Cortex of kidney (tissue), 1 donor: ENCODE data around the gene ROS1.
"Not testable (repeated sequence)": the region's sequence is repeated elsewhere in the genome, so short reads cannot be mapped to it uniquely, and the experiment has no call there.

Experiments used
- DNase-seq: peaks from one replicate; lab custom pipeline; 2025; lab: John Stamatoyannopoulos, UW

Gene ROS1

DNA sequence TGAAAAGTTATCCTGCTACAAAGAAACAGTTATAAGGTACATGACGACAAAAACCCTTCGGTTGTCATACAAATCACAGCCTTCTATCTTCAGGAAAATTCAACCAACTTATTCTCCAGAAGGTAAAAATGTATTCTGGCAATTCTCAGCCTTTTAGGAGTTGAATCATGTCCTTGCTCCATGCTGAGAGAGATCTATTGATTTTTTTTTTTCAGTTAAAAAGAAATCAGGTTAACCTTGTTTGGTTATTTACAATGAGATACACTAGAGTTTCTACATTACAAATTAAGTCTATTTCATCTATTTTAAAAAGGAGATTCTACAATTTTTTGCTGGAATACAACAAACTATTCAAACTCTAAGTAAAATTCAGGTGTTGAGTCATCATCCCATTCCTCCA, 45.4 kb downstream of the ROS1 start:
- no peak for DNase-seq

DNA sequence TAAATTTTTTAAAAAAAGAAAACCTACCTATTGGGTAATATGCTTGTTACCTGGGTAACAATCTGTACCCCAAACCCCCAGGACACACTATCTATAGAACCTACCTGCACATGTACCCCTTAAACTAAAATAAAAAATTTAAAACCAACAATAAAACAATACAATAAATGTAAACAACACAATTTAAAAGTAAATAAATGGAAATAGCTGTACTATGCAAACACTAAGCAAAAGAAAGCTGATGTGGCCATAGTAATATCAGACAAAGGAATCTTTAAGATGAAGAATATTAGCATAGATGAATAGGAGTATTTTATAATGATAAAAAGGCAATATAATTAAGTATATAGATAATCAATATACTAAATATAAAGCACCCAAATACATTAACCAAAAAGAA, 50.3 kb downstream of the ROS1 start:
- no peak for DNase-seq

GRCh38 chr6:117373211-117373813, 52.4 kb downstream of the ROS1 start:
- no peak for DNase-seq

- DNase-seq = not testable (repeated sequence)
These were observed 53.5 kb downstream of the ROS1 start for GRCh38 chr6:117372289-117372688.

GRCh38 chr6:117371492-117371891, 54.2 kb downstream of the ROS1 start:
- no peak for DNase-seq

DNA sequence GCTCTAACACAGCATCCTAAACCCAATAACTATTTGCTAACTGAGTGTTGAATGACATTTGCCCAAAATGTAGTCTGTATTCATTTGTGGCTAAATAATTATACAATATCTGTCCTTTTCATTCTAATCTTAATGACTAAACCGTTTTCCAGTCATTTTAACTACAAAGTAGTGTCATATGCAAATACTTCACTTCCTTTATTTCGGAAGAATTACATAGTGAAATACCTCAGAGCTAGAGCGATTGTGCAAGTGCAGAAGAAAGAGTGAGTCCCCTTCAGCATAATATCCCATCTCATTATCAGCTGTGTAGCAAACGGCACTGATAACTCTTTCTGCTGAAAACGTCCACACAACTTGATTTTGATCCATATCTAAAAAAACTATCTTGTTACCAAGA, 66.2 kb downstream of the ROS1 start:
- DNase-seq = no peak

- no peak for DNase-seq
These were observed 71.1 kb downstream of the ROS1 start for GRCh38 chr6:117354671-117355070.

DNA sequence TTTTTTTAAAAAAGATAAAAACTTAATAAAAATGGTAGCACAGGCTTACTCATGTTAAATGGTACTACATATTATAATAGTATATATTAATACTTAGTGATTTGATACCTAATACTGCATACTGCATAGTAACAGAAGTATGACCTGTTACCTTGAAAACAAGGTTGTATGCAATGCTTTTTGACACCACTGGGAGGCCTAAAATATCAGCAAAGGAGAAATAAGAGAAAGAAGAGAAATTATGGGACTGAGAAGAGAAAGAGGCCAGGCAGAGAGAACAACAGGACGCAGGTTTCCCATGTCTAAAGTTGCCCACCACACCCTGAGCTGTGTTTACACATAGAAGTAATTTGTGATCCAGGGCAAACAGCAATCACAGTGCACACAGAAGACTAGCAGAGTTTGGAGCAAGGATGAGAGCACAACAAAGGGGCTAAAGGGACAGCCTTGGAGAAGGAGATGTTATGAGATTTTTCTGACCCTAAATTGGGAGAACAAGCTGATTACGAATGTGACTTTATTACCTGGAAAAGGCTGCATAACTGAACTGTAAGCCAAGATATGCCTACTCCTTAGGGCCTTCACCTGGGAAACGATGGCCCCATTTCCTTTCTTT, 73.2 kb downstream of the ROS1 start:
- DNase-seq = no peak

GRCh38 chr6:117351521-117351920, 74.2 kb downstream of the ROS1 start:
- no peak for DNase-seq

DNA sequence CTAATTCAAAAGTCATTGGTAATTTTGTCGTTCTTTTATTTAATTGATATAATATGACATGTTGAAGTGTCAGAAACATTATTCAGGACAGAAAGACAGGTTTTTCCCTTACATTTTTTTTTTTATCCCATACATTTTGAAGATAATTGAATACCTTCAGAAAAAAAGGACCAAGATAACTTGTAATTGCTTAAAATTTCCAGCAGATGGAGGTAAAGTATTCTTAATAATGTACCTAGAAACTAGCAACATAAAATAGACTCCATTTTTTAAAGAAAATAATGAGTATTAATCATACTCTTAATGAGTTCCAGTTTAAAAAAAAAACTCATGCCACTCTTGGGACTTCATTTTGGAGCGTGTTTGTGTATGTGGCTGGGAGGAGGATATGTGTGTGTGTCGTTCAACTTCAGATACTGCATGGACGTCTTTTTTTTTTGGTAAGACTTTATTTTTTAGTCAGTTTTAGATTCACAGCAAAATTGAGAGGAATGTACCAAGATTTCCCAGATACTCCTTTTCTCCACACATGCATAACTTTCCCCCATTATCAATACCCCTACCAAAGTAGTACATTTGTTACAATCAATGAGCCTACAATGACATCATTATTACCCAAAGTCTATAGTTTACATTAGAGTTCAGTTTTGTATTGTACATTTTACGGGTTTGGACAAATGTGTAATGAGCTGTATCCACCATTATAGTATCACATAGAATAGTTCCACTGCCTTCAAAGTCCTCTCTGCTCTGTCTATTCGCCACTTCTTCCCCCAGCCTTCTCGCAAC, 79.4 kb downstream of the ROS1 start:
- DNase-seq = no peak

DNA sequence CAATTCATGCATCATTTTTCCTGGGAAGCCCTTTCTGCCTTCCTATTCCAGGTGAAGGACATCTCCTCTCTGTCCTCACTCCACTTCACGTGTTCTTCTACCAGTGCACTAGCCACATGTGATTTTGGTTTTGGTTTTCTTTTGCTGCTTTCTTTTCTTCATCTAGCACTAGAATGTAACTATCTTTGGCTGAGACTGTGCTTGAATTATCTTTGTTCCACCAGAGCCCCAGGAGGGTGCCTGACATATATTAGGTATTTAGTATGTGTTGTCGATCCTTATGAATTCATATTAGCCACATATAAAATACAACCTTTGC, 80.5 kb downstream of the ROS1 start:
- DNase-seq = no peak

GRCh38 chr6:117344444-117345291, 81.1 kb downstream of the ROS1 start:
- no peak for DNase-seq

DNA sequence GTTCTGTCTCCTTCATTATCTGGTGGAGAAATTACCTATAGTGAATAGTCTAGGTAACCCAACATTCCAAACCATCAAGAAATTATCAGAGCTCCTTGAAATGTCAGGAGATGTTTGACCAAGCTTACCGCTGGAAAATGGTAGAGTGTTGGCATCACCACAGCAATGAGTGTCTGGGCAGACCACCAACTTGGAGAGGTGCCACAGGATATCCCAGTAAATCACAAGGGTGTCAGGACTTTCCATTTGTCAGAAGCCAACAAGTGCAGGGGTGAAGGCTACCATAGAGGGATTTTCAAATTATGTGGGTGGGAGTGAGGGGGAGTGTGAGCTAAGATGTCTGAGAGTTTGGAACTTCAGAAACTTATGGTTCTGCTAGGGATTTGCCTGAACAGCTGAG, 87.2 kb downstream of the ROS1 start:
- no peak for DNase-seq

GRCh38 chr6:117329926-117330325, 95.8 kb downstream of the ROS1 start:
- DNase-seq = no peak

GRCh38 chr6:117328500-117328899, 97.2 kb downstream of the ROS1 start:
- no peak for DNase-seq

- no peak for DNase-seq
These were observed 97.7 kb downstream of the ROS1 start for GRCh38 chr6:117328005-117328389.

DNA sequence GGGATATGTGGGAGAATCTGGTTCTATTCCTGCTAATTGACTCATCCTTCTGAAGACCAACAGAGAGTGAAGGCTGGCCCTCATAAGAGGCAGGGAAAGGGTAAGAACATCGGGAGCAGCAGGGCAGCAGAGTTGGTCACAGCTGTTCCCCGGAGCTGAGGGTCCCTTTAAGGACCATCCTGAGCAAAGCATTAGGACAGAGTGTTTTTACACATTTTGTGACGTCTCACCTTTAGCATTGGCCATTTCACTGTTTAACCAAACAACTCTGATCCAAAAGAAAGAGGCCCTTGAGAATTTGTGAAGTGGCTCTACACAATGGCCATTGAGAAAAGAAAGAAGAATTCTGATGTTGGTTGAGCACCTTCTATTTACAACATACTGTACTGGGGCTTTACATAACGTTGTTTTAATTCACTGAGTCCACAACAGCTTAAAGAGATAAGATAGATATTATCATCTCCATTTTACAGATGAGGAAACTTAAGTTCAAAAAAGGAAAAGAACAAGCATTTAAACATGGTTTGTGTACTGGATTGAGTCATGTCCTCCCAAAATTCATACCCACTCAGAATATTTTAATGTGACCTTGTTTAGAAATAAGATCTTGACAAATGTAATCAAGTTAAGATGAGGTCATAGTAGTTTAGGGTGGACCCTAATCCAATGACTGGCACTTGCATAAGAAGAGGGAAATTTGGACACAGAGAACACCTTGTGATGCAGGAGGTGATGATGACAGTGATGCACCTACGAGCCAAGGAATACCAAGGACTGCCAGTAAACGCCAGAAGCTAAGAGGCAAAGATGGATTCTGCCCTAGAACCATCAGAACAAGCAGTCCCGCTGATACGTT, 98.4 kb downstream of the ROS1 start:
- DNase-seq = no peak

GRCh38 chr6:117326396-117326795, 99.3 kb downstream of the ROS1 start:
- no peak for DNase-seq

- no peak for DNase-seq
These were observed 108.5 kb downstream of the ROS1 start for GRCh38 chr6:117317261-117317660.

DNA sequence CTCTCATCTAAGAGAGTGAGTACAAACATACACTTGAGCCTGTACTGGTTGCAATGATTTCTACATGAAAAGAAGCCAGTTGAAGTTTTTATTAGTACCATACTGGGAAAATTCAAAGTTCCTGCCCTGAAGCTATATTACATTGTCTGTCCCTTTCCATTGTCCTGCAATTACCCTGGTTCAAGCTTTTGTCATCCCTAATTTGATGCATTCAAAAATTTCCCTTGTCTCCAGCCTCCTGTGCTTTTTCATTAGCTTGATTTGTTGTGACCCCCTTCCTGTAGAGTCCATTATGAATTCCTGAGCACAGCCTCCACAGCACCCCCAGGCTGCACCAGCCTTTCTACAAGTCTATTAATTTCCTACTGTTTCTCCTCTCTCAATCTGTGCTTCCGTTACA, 114.0 kb downstream of the ROS1 start:
- no peak for DNase-seq

- DNase-seq = no peak
These were observed 114.4 kb downstream of the ROS1 start for GRCh38 chr6:117311310-117311709.

DNA sequence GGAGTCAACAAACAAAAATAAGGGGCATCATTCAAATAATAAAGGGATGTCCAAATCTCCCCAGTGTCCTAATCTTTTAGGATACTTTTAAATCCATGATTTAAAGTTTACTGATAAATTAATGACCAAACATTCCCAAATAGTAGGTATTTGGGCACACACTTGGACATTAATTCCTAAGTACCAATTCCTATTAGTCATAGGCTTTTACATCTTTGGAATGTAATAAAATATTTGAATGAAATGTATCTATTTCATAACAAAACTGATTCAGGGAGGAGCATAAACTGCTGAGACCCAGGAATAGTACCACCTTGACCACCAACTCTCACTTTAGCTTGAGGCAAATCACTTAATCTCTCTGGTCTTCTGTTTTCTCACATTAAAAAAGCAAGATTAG, 116.1 kb downstream of the ROS1 start:
- no peak for DNase-seq
